Right atrium auricular region (tissue), 2 donors: ENCODE data around the gene TUBA1A. TPM values are rescaled to one million over a fixed set of nuclear protein-coding genes. Genes with fewer than 3 reads are reported as not detected.

ENCODE experiments used
- DNase-seq: peaks from one replicate; pipeline ENCODE4 v3.0.0-alpha.2; 2019; ENCODE audit warnings: low spot score
- H3K27ac ChIP-seq, 2 donors: fragments of 200-600 bp; sonication (generic); 1 replicate in 1 of 2; 2 replicates in 1 of 2; pipeline ENCODE4 v1.5.1; 2016 to 2019
- H3K27me3 ChIP-seq, 2 donors: fragments of 200-600 bp; sonication (generic); one replicate each; pipeline versions ENCODE4 v1.5.1 to v1.6.0; 2017 to 2019
- H3K36me3 ChIP-seq: fragments of 200-600 bp; sonication (generic); one replicate; pipeline ENCODE4 v1.5.1; 2016
- H3K4me1 ChIP-seq, 2 donors: fragments of 200-600 bp; sonication (generic); one replicate each; pipeline versions ENCODE4 v1.5.1 to v1.6.0; 2017 to 2019
- H3K4me3 ChIP-seq, 2 donors: fragments of 200-600 bp; sonication (generic); 1 replicate in 1 of 2; 2 replicates in 1 of 2; pipeline ENCODE4 v1.5.1; 2017 to 2019; ENCODE audit warnings: mild to moderate bottlenecking in 1 of 2, moderate library complexity in 1 of 2
- H3K9me3 ChIP-seq, 2 donors: fragments of 200-600 bp; sonication (generic); one replicate each; pipeline ENCODE4 v1.5.1; 2019
- CTCF ChIP-seq, 2 donors: fragments of 200-600 bp; sonication (generic); IDR thresholded peaks; one replicate each; pipeline ENCODE4 v1.5.1; 2019; ENCODE audit warnings: antibody characterized with exemption in 2 of 2
- total RNA-seq, 2 donors: library from RNA; depleted of rRNA; stranded (reverse); fragments of >200 nt; gene quantifications; one replicate each; pipeline ENCODE4 v1.1.0, GENCODE V29; 2016

The TUBA1A gene
- total RNA-seq, 2 donors from 2014 or later: 131 to 241 TPM

- Histone ChIP-seq H3K36me3 (no peaks in the 10 kb centered on the region), H3K4me1 (no peaks in the 10 kb centered on the region), H3K27me3 (no peaks in the 10 kb centered on the region), H3K27ac (no peak overlapping the region), H3K4me3 (no peak overlapping the region), H3K9me3 (no peaks in the 10 kb centered on the region)
- no peak for DNase-seq
- no peak for TF ChIP-seq CTCF (IDR thresholded peaks at IDR 0.05)
These were observed 19.8 kb upstream of the TUBA1A start for GRCh38 chr12:49208676-49209075.

GRCh38 chr12:49208146-49208545, 19.3 kb upstream of the TUBA1A start:
- Histone ChIP-seq H3K4me3 (no peak overlapping the region), H3K4me1 (no peaks in the 10 kb centered on the region), H3K9me3 (no peaks in the 10 kb centered on the region), H3K27ac (no peak overlapping the region), H3K36me3 (no peaks in the 10 kb centered on the region), H3K27me3 (no peaks in the 10 kb centered on the region)
- TF ChIP-seq CTCF (IDR thresholded peaks at IDR 0.05): no peak
- no peak for DNase-seq

GRCh38 chr12:49206389-49206788, 17.5 kb upstream of the TUBA1A start:
- H3K27ac ChIP-seq: no peak overlapping the region
- no peaks in the 10 kb centered on the region for H3K36me3 ChIP-seq
- no peak for DNase-seq
- no peaks in the 10 kb centered on the region for H3K9me3 ChIP-seq
- H3K4me1 ChIP-seq: peaks cover 0 to 11% of the 10 kb centered on the region in 2 donors
- no peak for TF ChIP-seq CTCF (IDR thresholded peaks at IDR 0.05)
- H3K27me3 ChIP-seq: no peaks in the 10 kb centered on the region
- no peak overlapping the region for H3K4me3 ChIP-seq

GRCh38 chr12:49201595-49202295, 12.9 kb upstream of the TUBA1A start:
- H3K9me3 ChIP-seq: no peaks in the 10 kb centered on the region
- peaks cover 0 to 19% of the 10 kb centered on the region in 2 donors for H3K4me1 ChIP-seq
- peak; percentile 57 for DNase-seq
- H3K36me3 ChIP-seq: no peaks in the 10 kb centered on the region
- H3K27ac ChIP-seq: peak overlapping the region; percentile 58 to 80
- no peaks in the 10 kb centered on the region for H3K27me3 ChIP-seq
- TF ChIP-seq CTCF (IDR thresholded peaks at IDR 0.05): no peak
- no peak overlapping the region for H3K4me3 ChIP-seq

GRCh38 chr12:49200919-49201594, 12.2 kb upstream of the TUBA1A start:
- Histone ChIP-seq H3K9me3 (no peaks in the 10 kb centered on the region), H3K27ac (peak overlapping the region; percentile 58 to 80), H3K36me3 (no peaks in the 10 kb centered on the region), H3K27me3 (no peaks in the 10 kb centered on the region), H3K4me1 (peaks cover 0 to 19% of the 10 kb centered on the region in 2 donors), H3K4me3 (no peak overlapping the region)
- no peak for DNase-seq
- TF ChIP-seq CTCF (IDR thresholded peaks at IDR 0.05): no peak
